ENCODE data around the gene TXNDC5.

The TXNDC5 gene

GRCh38 chr6:7932625-7933024, 22.0 kb upstream of the TXNDC5 start:
- CTCF ChIA-PET, result interaction anchor here (0.6 kb wide), 1 partner anchor 526 kb away, joined by 3 read pairs; no protein-coding TSS in a partner anchor
- DNase-seq (ENCODE audit: extremely low spot score), result no peak
- POLR2A ChIA-PET, result no interaction called here
- TF ChIP-seq ARNT (IDR thresholded peaks at IDR 0.05) (no peak), ELF4 (IDR thresholded peaks at IDR 0.05) (no peak), FOXA1 (IDR thresholded peaks at IDR 0.05) (no peak), CTBP1 (IDR thresholded peaks at IDR 0.05; ENCODE audit: borderline replicate concordance) (no peak), SUZ12 (IDR thresholded peaks at IDR 0.05) (no peak), LEF1 (IDR thresholded peaks at IDR 0.05; ENCODE audit: borderline replicate concordance) (no peak), BHLHE40 (IDR thresholded peaks at IDR 0.05; ENCODE audit: borderline replicate concordance) (no peak), L3MBTL2 (conservative IDR thresholded peaks at IDR 0.05) (no peak)
- TF ChIP-seq, protein P1, sequence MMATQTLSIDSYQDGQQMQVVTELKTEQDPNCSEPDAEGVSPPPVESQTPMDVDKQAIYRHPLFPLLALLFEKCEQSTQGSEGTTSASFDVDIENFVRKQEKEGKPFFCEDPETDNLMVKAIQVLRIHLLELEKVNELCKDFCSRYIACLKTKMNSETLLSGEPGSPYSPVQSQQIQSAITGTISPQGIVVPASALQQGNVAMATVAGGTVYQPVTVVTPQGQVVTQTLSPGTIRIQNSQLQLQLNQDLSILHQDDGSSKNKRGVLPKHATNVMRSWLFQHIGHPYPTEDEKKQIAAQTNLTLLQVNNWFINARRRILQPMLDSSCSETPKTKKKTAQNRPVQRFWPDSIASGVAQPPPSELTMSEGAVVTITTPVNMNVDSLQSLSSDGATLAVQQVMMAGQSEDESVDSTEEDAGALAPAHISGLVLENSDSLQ (IDR thresholded peaks at IDR 0.05), result no peak

GRCh38 chr6:7924867-7925266, 14.3 kb upstream of the TXNDC5 start:
- CTCF ChIA-PET, result no interaction called here
- POLR2A ChIA-PET, result no interaction called here
- TF ChIP-seq ELF4 (IDR thresholded peaks at IDR 0.05) (no peak), FOXM1 (IDR thresholded peaks at IDR 0.05; ENCODE audit: borderline replicate concordance) (no peak), NFRKB (IDR thresholded peaks at IDR 0.05) (no peak), FOXA1 (IDR thresholded peaks at IDR 0.05) (no peak), CTBP1 (IDR thresholded peaks at IDR 0.05; ENCODE audit: borderline replicate concordance) (no peak), ZNF384 (IDR thresholded peaks at IDR 0.05) (no peak), ARNT (IDR thresholded peaks at IDR 0.05) (no peak), LEF1 (IDR thresholded peaks at IDR 0.05; ENCODE audit: borderline replicate concordance) (no peak), SP1 (IDR thresholded peaks at IDR 0.05) (no peak), FOXK2 (IDR thresholded peaks at IDR 0.05) (no peak), TARDBP (IDR thresholded peaks at IDR 0.05) (no peak), L3MBTL2 (conservative IDR thresholded peaks at IDR 0.05) (no peak), BHLHE40 (IDR thresholded peaks at IDR 0.05; ENCODE audit: borderline replicate concordance) (no peak), SUZ12 (IDR thresholded peaks at IDR 0.05) (no peak)
- DNase-seq (ENCODE audit: extremely low spot score), result no peak

DNA sequence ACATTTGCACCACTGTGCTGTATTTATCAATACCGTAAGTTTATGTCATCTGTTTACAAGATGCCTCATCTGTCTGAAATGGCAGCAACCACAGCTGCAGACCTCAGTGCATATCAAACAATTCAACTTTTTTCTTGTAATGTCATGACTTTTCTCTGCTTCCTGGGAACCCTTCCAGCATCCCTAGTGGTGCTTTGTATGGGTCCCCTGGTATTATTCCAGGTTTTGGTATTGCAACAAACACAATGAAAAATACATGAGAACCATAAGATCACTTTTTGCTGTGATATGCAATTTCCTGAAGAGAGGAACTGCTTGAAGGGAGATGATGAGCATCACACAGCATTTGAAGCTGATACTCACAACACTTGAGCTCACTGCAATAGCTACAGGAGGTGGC, 12.0 kb upstream of the TXNDC5 start:
- ChIA-PET POLR2A (no interaction called here), CTCF (no interaction called here)
- no peak for DNase-seq (ENCODE audit: extremely low spot score)
- TF ChIP-seq CTBP1 (IDR thresholded peaks at IDR 0.05; ENCODE audit: borderline replicate concordance), result no peak
- TF ChIP-seq FOXA1 (IDR thresholded peaks at IDR 0.05), result no peak
- TF ChIP-seq ZNF384 (IDR thresholded peaks at IDR 0.05), result no peak
- TF ChIP-seq, protein P1 (IDR thresholded peaks at IDR 0.05), result no peak
- TF ChIP-seq FOXM1 (IDR thresholded peaks at IDR 0.05; ENCODE audit: borderline replicate concordance), result no peak
- no peak for TF ChIP-seq TARDBP (IDR thresholded peaks at IDR 0.05)
- TF ChIP-seq L3MBTL2 (conservative IDR thresholded peaks at IDR 0.05), result no peak
- no peak for TF ChIP-seq FOXK2 (IDR thresholded peaks at IDR 0.05)
- no peak for TF ChIP-seq ELF4 (IDR thresholded peaks at IDR 0.05)
- TF ChIP-seq BHLHE40 (IDR thresholded peaks at IDR 0.05; ENCODE audit: borderline replicate concordance), result no peak
- TF ChIP-seq ARNT (IDR thresholded peaks at IDR 0.05), result no peak
- TF ChIP-seq SP1 (IDR thresholded peaks at IDR 0.05), result no peak
- TF ChIP-seq NFRKB (IDR thresholded peaks at IDR 0.05), result no peak
- no peak for TF ChIP-seq SUZ12 (IDR thresholded peaks at IDR 0.05)
- TF ChIP-seq HDGF (IDR thresholded peaks at IDR 0.05; ENCODE audit: borderline replicate concordance), result no peak
- no peak for TF ChIP-seq LEF1 (IDR thresholded peaks at IDR 0.05; ENCODE audit: borderline replicate concordance)

DNA sequence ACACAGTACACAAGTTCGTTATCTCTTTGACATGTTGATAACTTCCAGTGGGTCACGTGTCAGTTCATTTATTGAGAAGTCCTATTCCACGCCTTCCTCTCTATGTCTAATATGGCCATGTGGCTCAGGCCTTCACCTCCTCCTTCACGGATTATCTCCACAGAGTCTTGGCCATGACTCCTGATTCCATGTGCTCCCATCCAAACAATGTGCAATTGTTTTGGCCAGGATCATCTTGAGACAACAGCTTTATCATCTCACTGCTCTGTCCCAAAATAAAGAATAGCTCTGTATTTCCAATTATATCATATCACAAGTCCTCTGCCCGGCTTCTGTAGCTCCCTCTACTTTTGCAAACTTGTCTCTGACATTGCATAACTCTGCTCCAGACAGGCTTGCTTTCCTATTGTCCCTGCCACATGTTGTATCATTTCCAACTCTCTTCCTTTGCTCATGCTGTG, 11.1 kb upstream of the TXNDC5 start:
- CTCF ChIA-PET, result no interaction called here
- POLR2A ChIA-PET, result no interaction called here
- TF ChIP-seq LEF1 (IDR thresholded peaks at IDR 0.05; ENCODE audit: borderline replicate concordance), result no peak
- TF ChIP-seq FOXA1 (IDR thresholded peaks at IDR 0.05), result no peak
- TF ChIP-seq, protein P1 (IDR thresholded peaks at IDR 0.05), result no peak
- no peak for TF ChIP-seq L3MBTL2 (conservative IDR thresholded peaks at IDR 0.05)
- no peak for TF ChIP-seq SP1 (IDR thresholded peaks at IDR 0.05)
- TF ChIP-seq ARNT (IDR thresholded peaks at IDR 0.05), result no peak
- no peak for TF ChIP-seq CTBP1 (IDR thresholded peaks at IDR 0.05; ENCODE audit: borderline replicate concordance)
- TF ChIP-seq TARDBP (IDR thresholded peaks at IDR 0.05), result no peak
- TF ChIP-seq SUZ12 (IDR thresholded peaks at IDR 0.05), result no peak
- TF ChIP-seq NFRKB (IDR thresholded peaks at IDR 0.05), result no peak
- no peak for TF ChIP-seq ZNF384 (IDR thresholded peaks at IDR 0.05)
- DNase-seq (ENCODE audit: extremely low spot score), result no peak

GRCh38 chr6:7921046-7921445, 10.5 kb upstream of the TXNDC5 start:
- TF ChIP-seq HDGF (IDR thresholded peaks at IDR 0.05; ENCODE audit: borderline replicate concordance), result no peak
- no peak for TF ChIP-seq LEF1 (IDR thresholded peaks at IDR 0.05; ENCODE audit: borderline replicate concordance)
- no peak for TF ChIP-seq FOXK2 (IDR thresholded peaks at IDR 0.05)
- no peak for TF ChIP-seq FOXA1 (IDR thresholded peaks at IDR 0.05)
- no peak for TF ChIP-seq BHLHE40 (IDR thresholded peaks at IDR 0.05; ENCODE audit: borderline replicate concordance)
- TF ChIP-seq SUZ12 (IDR thresholded peaks at IDR 0.05), result no peak
- TF ChIP-seq NFRKB (IDR thresholded peaks at IDR 0.05), result no peak
- TF ChIP-seq ZNF384 (IDR thresholded peaks at IDR 0.05), result no peak
- TF ChIP-seq SP1 (IDR thresholded peaks at IDR 0.05), result no peak
- TF ChIP-seq FOXM1 (IDR thresholded peaks at IDR 0.05; ENCODE audit: borderline replicate concordance), result no peak
- no peak for TF ChIP-seq ELF4 (IDR thresholded peaks at IDR 0.05)
- TF ChIP-seq TARDBP (IDR thresholded peaks at IDR 0.05), result no peak
- TF ChIP-seq ARNT (IDR thresholded peaks at IDR 0.05), result no peak
- TF ChIP-seq L3MBTL2 (conservative IDR thresholded peaks at IDR 0.05), result no peak
- TF ChIP-seq, protein P1 (IDR thresholded peaks at IDR 0.05), result no peak
- ChIA-PET CTCF (no interaction called here), POLR2A (no interaction called here)
- no peak for DNase-seq (ENCODE audit: extremely low spot score)
